GM23338 (cell line): Measurements from ENCODE around the gene RAMP3. TPM values are rescaled to one million over a fixed set of nuclear protein-coding genes. Genes with fewer than 3 reads are reported as not detected.

Experiments used
- CTCF ChIP-seq, 2 experiments: fragments of 200-600 bp in 1 of 2; sonication (generic) in 1 of 2; conservative IDR thresholded peaks; 2 replicates each; pipeline versions ENCODE4 v1.5.1 to v1.6.1; 2016 to 2017; ENCODE audit warnings: antibody characterized with exemption in 2 of 2, low read depth in 2 of 2, mild to moderate bottlenecking in 2 of 2, moderate library complexity in 1 of 2
- EZH2 ChIP-seq: fragments of 200-600 bp; sonication (generic); IDR thresholded peaks from one replicate; pipeline ENCODE4 v1.8.0; 2017; ENCODE audit warnings: antibody characterized with exemption, mild to moderate bottlenecking, low read depth; ENCODE audit not compliant: unreplicated experiment
- EZH2phosphoT487 ChIP-seq: fragments of 200-600 bp; sonication (generic); IDR thresholded peaks from one replicate; pipeline ENCODE4 v1.8.1; 2018; ENCODE audit warnings: antibody characterized with exemption; ENCODE audit not compliant: unreplicated experiment
- NANOG ChIP-seq: IDR thresholded peaks from 2 replicates; pipeline ENCODE4 v1.6.1; 2016; ENCODE audit warnings: antibody characterized with exemption, borderline replicate concordance
- REST ChIP-seq: IDR thresholded peaks from one replicate; pipeline ENCODE4 v1.6.1; 2018; ENCODE audit warnings: antibody characterized with exemption; ENCODE audit not compliant: unreplicated experiment
- STAT1 ChIP-seq: IDR thresholded peaks from one replicate; pipeline ENCODE4 v1.6.1; 2016; ENCODE audit warnings: antibody characterized with exemption; ENCODE audit not compliant: unreplicated experiment
- ZNF331 ChIP-seq: fragments of 250-450 bp; sonication (Bioruptor Pico); IDR thresholded peaks from 2 replicates; pipeline ENCODE4 v1.5.0; 2020; ENCODE audit warnings: low read depth, mild to moderate bottlenecking, moderate library complexity
- ZNF462 ChIP-seq: fragments of 250-450 bp; sonication (Bioruptor Pico); IDR thresholded peaks from 2 replicates; pipeline ENCODE4 v1.5.0; 2020; ENCODE audit warnings: mild to moderate bottlenecking, moderate library complexity
- polyA plus RNA-seq: library from polyadenylated mRNA; unstranded; fragments of >200 nt; fragmentation: Nextera tagmentation; extraction: Ambion mirVana; gene quantifications from 2 replicates; pipeline ENCODE4 v1.2.1, GENCODE V29; 2016
- total RNA-seq: library from RNA; depleted of rRNA; stranded (reverse); fragments of >200 nt; shearing (Covaris generic); gene quantifications from 2 replicates; pipeline ENCODE4 v1.2.3, GENCODE V29; 2014

RAMP3 gene
- total and polyA plus RNA-seq, 2 experiments from 2014 or later, result 1.1 to 4.6 TPM

- TF ChIP-seq ZNF462 (no peak), NANOG (no peak), REST (no peak), EZH2phosphoT487 (no peak), ZNF331 (CRISPR knock-in tag) (no peak), EZH2 (no peak), CTCF (conservative IDR thresholded peaks at IDR 0.05; ENCODE audit: low read depth in 2 of 2) (no peak), STAT1 (no peak)
Observed at GRCh38 chr7:45160417-45160881, 2.9 kb downstream of the RAMP3 start (continued).
